H1 (cell line): ENCODE data around the gene CNDP2. TPM values are rescaled to one million over a fixed set of nuclear protein-coding genes. Genes with fewer than 3 reads are reported as not detected.

Source experiments
- CTCF ChIA-PET: fragments of 300-600 bp; sonication (Branson Sonifier 250); formaldehyde crosslinking; loops from one replicate; lab custom pipeline; 2021; ENCODE audit not compliant: partially characterized antibody; lab: Charles Lee
- POLR2A ChIA-PET: fragments of 300-600 bp; sonication (Branson Sonifier 250); formaldehyde crosslinking; loops from one replicate; lab custom pipeline; 2021; ENCODE audit warnings: inconsistent platforms; ENCODE audit not compliant: partially characterized antibody; lab: Charles Lee
- DNase-seq, 2 experiments: peaks; one replicate each; pipeline versions ENCODE4 v3.0.0 to v3.0.0-alpha.2; 2010 to 2022; ENCODE audit warnings: low spot score in 2 of 2, low read depth in 1 of 2, mixed read lengths in 1 of 2
- FAIRE-seq: peaks from 2 replicates; lab custom pipeline; 2011; peaks lifted over from hg19 to GRCh38; lab: Jason Lieb, UNC
- H2AFZ ChIP-seq: 2 replicates; pipeline ENCODE4 v1.8.1; 2012; ENCODE audit warnings: low read length, inconsistent platforms
- H2AK5ac ChIP-seq: 2 replicates; pipeline ENCODE4 v1.6.1; 2013; ENCODE audit warnings: low read depth, low read length
- H2BK120ac ChIP-seq: replicated peaks from 2 replicates; pipeline ENCODE3; 2013; ENCODE audit warnings: low read depth, low read length, inconsistent platforms
- H2BK12ac ChIP-seq: 2 replicates; pipeline ENCODE4 v1.6.1; 2013; ENCODE audit warnings: low read depth, low read length
- H2BK15ac ChIP-seq: 2 replicates; pipeline ENCODE4 v1.6.1; 2013; ENCODE audit warnings: low read length
- H2BK20ac ChIP-seq: 2 replicates; pipeline ENCODE4 v1.6.1; 2013; ENCODE audit warnings: low read length
- H2BK5ac ChIP-seq: 2 replicates; pipeline ENCODE4 v1.6.1; 2013; ENCODE audit warnings: low read depth, low read length
- H3K14ac ChIP-seq: 2 replicates; pipeline ENCODE4 v1.6.1; 2013; ENCODE audit warnings: inconsistent platforms; ENCODE audit not compliant: insufficient read length
- H3K18ac ChIP-seq: 2 replicates; pipeline ENCODE4 v1.6.1; 2013; ENCODE audit warnings: low read length; ENCODE audit errors: extremely low read depth
- H3K23ac ChIP-seq: 2 replicates; pipeline ENCODE4 v1.6.1; 2013; ENCODE audit warnings: inconsistent platforms; ENCODE audit not compliant: insufficient read length
- H3K23me2 ChIP-seq: 2 replicates; pipeline ENCODE4 v1.6.1; 2013; ENCODE audit warnings: low read depth, low read length
- H3K27ac ChIP-seq: 2 replicates; pipeline ENCODE4 v1.6.1; 2011; ENCODE audit warnings: low read depth, low read length, inconsistent platforms
- H3K27me3 ChIP-seq, 4 experiments: replicated peaks in 1 of 4; 1 replicate in 1 of 4; 2 replicates in 3 of 4; pipeline versions ENCODE4 v1.6.1 to v1.8.1; 2011 to 2013; ENCODE audit warnings: low read length in 3 of 4, mild to moderate bottlenecking in 3 of 4, inconsistent platforms in 2 of 4, mixed read lengths in 2 of 4, moderate library complexity in 1 of 4; ENCODE audit not compliant: control insufficient read depth in 3 of 4, insufficient read depth in 3 of 4; ENCODE audit errors: extremely low read depth in 1 of 4
- H3K36me3 ChIP-seq, 4 experiments: 2 replicates each; pipeline versions ENCODE4 v1.6.1 to v1.8.1; 2011 to 2013; ENCODE audit warnings: mild to moderate bottlenecking in 4 of 4, low read length in 3 of 4, moderate library complexity in 2 of 4, control low read depth in 1 of 4, inconsistent platforms in 1 of 4; ENCODE audit not compliant: insufficient read depth in 4 of 4, control insufficient read depth in 2 of 4
- H3K4ac ChIP-seq: replicated peaks from 2 replicates; pipeline ENCODE3; 2013; ENCODE audit warnings: low read length, low read depth, mixed read lengths, inconsistent platforms; ENCODE audit not compliant: insufficient read length
- H3K4me1 ChIP-seq, 4 experiments: replicated peaks in 1 of 4; 1 replicate in 1 of 4; 2 replicates in 3 of 4; pipeline versions ENCODE4 v1.6.1 to v1.8.1; 2011 to 2013; ENCODE audit warnings: low read length in 3 of 4, inconsistent platforms in 2 of 4, mixed read lengths in 1 of 4; ENCODE audit not compliant: insufficient read depth in 4 of 4, control insufficient read depth in 3 of 4
- H3K4me2 ChIP-seq, 2 experiments: 2 replicates each; pipeline versions ENCODE4 v1.6.1 to v1.8.1; 2011 to 2013; ENCODE audit warnings: low read depth in 2 of 2, low read length in 2 of 2, control low read depth in 1 of 2, inconsistent platforms in 1 of 2, mild to moderate bottlenecking in 1 of 2; ENCODE audit not compliant: insufficient read depth in 1 of 2
- H3K4me3 ChIP-seq, 4 experiments: fragments of 200-600, 300-600 bp in 1 of 4; sonication (generic), shearing (Covaris generic), sonication (Bioruptor Twin) in 1 of 4; 2 replicates each; pipeline versions ENCODE4 v1.5.1 to v1.8.1; 2011 to 2016; ENCODE audit warnings: low read length in 4 of 4, low read depth in 3 of 4, control low read depth in 2 of 4, inconsistent platforms in 2 of 4, mild to moderate bottlenecking in 2 of 4, mixed read lengths in 1 of 4, moderate library complexity in 1 of 4; ENCODE audit not compliant: insufficient read depth in 2 of 4; ENCODE audit errors: extremely low read depth in 1 of 4
- H3K56ac ChIP-seq: replicated peaks from 2 replicates; pipeline ENCODE3; 2013; ENCODE audit warnings: low read depth, mild to moderate bottlenecking, mixed read lengths, low read length, inconsistent platforms; ENCODE audit not compliant: insufficient read length
- H3K79me1 ChIP-seq: 2 replicates; pipeline ENCODE4 v1.6.1; 2013; ENCODE audit warnings: low read depth, low read length, control low read depth
- H3K79me2 ChIP-seq, 2 experiments: 2 replicates each; pipeline versions ENCODE4 v1.6.1 to v1.8.1; 2012 to 2013; ENCODE audit warnings: low read length in 2 of 2, mild to moderate bottlenecking in 2 of 2, inconsistent platforms in 1 of 2; ENCODE audit not compliant: insufficient read depth in 2 of 2, control insufficient read depth in 1 of 2
- H3K9ac ChIP-seq, 4 experiments: replicated peaks in 1 of 4; 1 replicate in 1 of 4; 2 replicates in 3 of 4; pipeline versions ENCODE4 v1.6.1 to v1.8.1; 2011 to 2013; ENCODE audit warnings: low read depth in 3 of 4, low read length in 3 of 4, control low read depth in 2 of 4, mild to moderate bottlenecking in 2 of 4, moderate library complexity in 2 of 4, inconsistent platforms in 1 of 4; ENCODE audit errors: extremely low read depth in 1 of 4
- H3K9me3 ChIP-seq, 2 experiments: 2 replicates each; pipeline versions ENCODE4 v1.6.1 to v1.8.1; 2012 to 2013; ENCODE audit warnings: mild to moderate bottlenecking in 2 of 2, moderate library complexity in 2 of 2, control low read depth in 1 of 2, inconsistent platforms in 1 of 2, low read depth in 1 of 2, low read length in 1 of 2, mixed read lengths in 1 of 2; ENCODE audit not compliant: insufficient read depth in 2 of 2
- H4K20me1 ChIP-seq, 2 experiments: replicated peaks in 1 of 2; 2 replicates each; pipeline versions ENCODE3 to v1.8.1; 2011 to 2013; ENCODE audit warnings: inconsistent platforms in 2 of 2, low read length in 2 of 2, mild to moderate bottlenecking in 1 of 2; ENCODE audit not compliant: insufficient read depth in 2 of 2, control insufficient read depth in 1 of 2
- H4K5ac ChIP-seq: 2 replicates; pipeline ENCODE4 v1.6.1; 2013; ENCODE audit warnings: low read length, low read depth, mixed read lengths, inconsistent platforms; ENCODE audit not compliant: insufficient read length
- H4K8ac ChIP-seq: 2 replicates; pipeline ENCODE4 v1.8.0; 2013; ENCODE audit warnings: mild to moderate bottlenecking, moderate library complexity, low read length, inconsistent platforms; ENCODE audit not compliant: insufficient read depth; ENCODE audit errors: extremely low read depth
- H4K91ac ChIP-seq: replicated peaks from 2 replicates; pipeline ENCODE3; 2013; ENCODE audit warnings: low read length, mixed read lengths, inconsistent platforms; ENCODE audit not compliant: insufficient read length
- CBX5 ChIP-seq: fragments of 300-800, 300-1000 bp; sonication (generic); IDR thresholded peaks from 2 replicates; pipeline ENCODE4 v1.7.1; 2016; ENCODE audit warnings: antibody characterized with exemption, low read length, low read depth
- CHD1 ChIP-seq: IDR thresholded peaks from 2 replicates; pipeline ENCODE4 v1.6.1; 2012; ENCODE audit warnings: low read depth, low read length, improper control_type of control experiment
- CREB1 ChIP-seq: IDR thresholded peaks from 2 replicates; pipeline ENCODE4 v1.6.1; 2012; ENCODE audit warnings: inconsistent platforms
- HDAC6 ChIP-seq: IDR thresholded peaks from one replicate; pipeline ENCODE4 v1.7.1; 2012; ENCODE audit warnings: low read depth, mild to moderate bottlenecking, inconsistent platforms, low read length, moderate library complexity
- KDM1A ChIP-seq: fragments of 200-600, 300-600 bp; sonication (generic); IDR thresholded peaks from 2 replicates; pipeline ENCODE4 v1.7.1; 2016; ENCODE audit warnings: mild to moderate bottlenecking, low read length, borderline replicate concordance
- TCF12 ChIP-seq: IDR thresholded peaks from 2 replicates; pipeline ENCODE4 v1.6.1; 2011; ENCODE audit warnings: low read depth, mild to moderate bottlenecking, low read length
- WGBS, 2 experiments: shearing (Covaris generic) in 1 of 2; methylation state at CpG; one replicate each; pipeline versions ENCODE4 v1.1.6 to v1.1.7; 2013 to 2015; ENCODE audit warnings: low lambda C conversion rate in 2 of 2, mixed read lengths in 2 of 2, inconsistent platforms in 1 of 2, low coverage in 1 of 2, missing lambda C conversion rate in 1 of 2; ENCODE audit not compliant: insufficient replicate concordance in 2 of 2, insufficient coverage in 1 of 2, insufficient read length in 1 of 2; ENCODE audit errors: extremely low coverage in 1 of 2, missing lambda C conversion rate in 1 of 2; 5-methylcytosine and 5-hydroxymethylcytosine counted together
- polyA plus RNA-seq, 7 experiments: library from polyadenylated mRNA; depleted of rRNA in 3 of 7; stranded (reverse) in 5 of 7; unstranded in 2 of 7; fragments of >200 nt in 5 of 7; fragments of 200-250 nt in 2 of 7; gene quantifications; 1 replicate in 5 of 7; 2 replicates in 1 of 7; 4 replicates in 1 of 7; pipeline versions ENCODE4 v1.2.1 to v1.2.3, GENCODE V29; 2011 to 2013; ENCODE audit warnings: missing spikeins in 2 of 7, mixed read lengths in 2 of 7
- total RNA-seq: library from RNA; stranded (reverse); fragmentation: NEBNext Ultra II Directional; extraction: Animal tissue kit (Norgen Biotek cat#: 25700); gene quantifications from 2 replicates; pipeline ENCODE4 v1.2.1, GENCODE V29; 2021

CNDP2 gene
- total and polyA plus RNA-seq, 2 of the 8 experiments (the other 6 are each of a cell fraction or from before 2014, with no cell fraction given): 71.8 to 243 TPM

- no peak overlapping the region for H3K14ac ChIP-seq
- no peak overlapping the region for H2BK5ac ChIP-seq
- H2BK120ac ChIP-seq: no peak overlapping the region
- no peak overlapping the region for H2BK15ac ChIP-seq
- peaks cover 20 to 32% of the 10 kb centered on the region in 2 experiments for H3K9me3 ChIP-seq
- no peak overlapping the region for H3K4me2 ChIP-seq
- no peak for DNase-seq
- no peak overlapping the region for H3K56ac ChIP-seq
- H3K23me2 ChIP-seq: no peaks in the 10 kb centered on the region
- no peaks in the 10 kb centered on the region for H3K27me3 ChIP-seq
- POLR2A ChIA-PET: no interaction called here
- peaks cover 0 to 2% of the 10 kb centered on the region in 2 experiments for H4K20me1 ChIP-seq
- H4K91ac ChIP-seq: no peak overlapping the region
- no peak for FAIRE-seq
- H3K9ac ChIP-seq: no peak overlapping the region
- H2AK5ac ChIP-seq: no peak overlapping the region
- H3K79me1 ChIP-seq: no peaks in the 10 kb centered on the region
- H3K23ac ChIP-seq: no peak overlapping the region
- H4K5ac ChIP-seq: no peak overlapping the region
- 91% methylated on average over 11 of the region's 11 CpGs; no CpG with 5 or more reads in 1 of the 2 experiments for WGBS, 2 experiments
- H2AFZ ChIP-seq: no peak overlapping the region
- CTCF ChIA-PET: interaction anchor here (1.1 kb wide), 1 partner anchor 204 kb away, joined by 3 read pairs; no protein-coding TSS in a partner anchor
- no peaks in the 10 kb centered on the region for H3K79me2 ChIP-seq
- H3K4me3 ChIP-seq: no peak overlapping the region
- no peak overlapping the region for H2BK12ac ChIP-seq
- no peaks in the 10 kb centered on the region; a peak in 1 of 7 replicates for H3K4me1 ChIP-seq
- H2BK20ac ChIP-seq: no peak overlapping the region
- no peak overlapping the region for H3K27ac ChIP-seq
- no peak overlapping the region for H4K8ac ChIP-seq
- no peak overlapping the region for H3K4ac ChIP-seq
- H3K18ac ChIP-seq: no peak overlapping the region
- H3K36me3 ChIP-seq: no peaks in the 10 kb centered on the region
- TF ChIP-seq KDM1A (no peak), CREB1 (no peak), HDAC6 (no peak), TCF12 (no peak), CBX5 (no peak), CHD1 (no peak)
These were observed 49.8 kb downstream of the CNDP2 start for GRCh38 chr18:74546007-74546406.
